MM.1S (cell line): Measurements from ENCODE around the gene PRKAR1B.

Experiments
- DNase-seq: peaks from one replicate; pipeline ENCODE4 v3.0.0-alpha.2; 2015
- H2AFZ ChIP-seq: fragments of 300-600 bp; sonication (generic); 2 replicates; pipeline ENCODE4 v1.6.0; 2016; ENCODE audit warnings: antibody characterized with exemption, low read length
- H3F3A ChIP-seq: fragments of 300-600 bp; sonication (generic); 2 replicates; pipeline ENCODE4 v1.6.1; 2016; ENCODE audit warnings: mild to moderate bottlenecking, antibody characterized with exemption, low read length, moderate library complexity, mixed read lengths; ENCODE audit not compliant: insufficient read depth
- H3K27ac ChIP-seq: fragments of 300-600 bp; sonication (generic); 2 replicates; pipeline ENCODE4 v1.5.1; 2016; ENCODE audit warnings: mild to moderate bottlenecking, low read length
- H3K27me3 ChIP-seq: fragments of 300-600 bp; sonication (generic); replicated peaks from 2 replicates; pipeline ENCODE4 v1.6.0; 2016; ENCODE audit warnings: low read length; ENCODE audit not compliant: insufficient read depth
- H3K36me3 ChIP-seq: fragments of 300-600 bp; sonication (generic); replicated peaks from 2 replicates; pipeline ENCODE4 v1.6.1; 2016; ENCODE audit warnings: mild to moderate bottlenecking, low read length, mixed read lengths; ENCODE audit not compliant: insufficient read depth
- H3K4me1 ChIP-seq: fragments of 300-600 bp; sonication (generic); 2 replicates; pipeline ENCODE4 v1.6.1; 2016; ENCODE audit warnings: low read length, mixed read lengths
- H3K4me2 ChIP-seq: fragments of 300-600 bp; sonication (generic); 2 replicates; pipeline ENCODE4 v1.6.0; 2016; ENCODE audit warnings: low read depth, low read length
- H3K4me3 ChIP-seq: fragments of 300-600 bp; sonication (generic); 2 replicates; pipeline ENCODE4 v1.5.1; 2016; ENCODE audit warnings: low read length, mixed read lengths
- H3K79me2 ChIP-seq: fragments of 300-600 bp; sonication (generic); 2 replicates; pipeline ENCODE4 v1.6.1; 2016; ENCODE audit warnings: mixed run types, low read length, mixed read lengths
- H3K9ac ChIP-seq: fragments of 300-600 bp; sonication (generic); 2 replicates; pipeline ENCODE4 v1.6.1; 2016; ENCODE audit warnings: low read length, mixed read lengths
- H3K9me2 ChIP-seq: fragments of 300-600 bp; sonication (generic); replicated peaks from 2 replicates; pipeline ENCODE4 v1.6.1; 2016; ENCODE audit warnings: mild to moderate bottlenecking, low read length, mixed read lengths; ENCODE audit not compliant: insufficient read depth
- H3K9me3 ChIP-seq: fragments of 300-600 bp; sonication (generic); replicated peaks from 2 replicates; pipeline ENCODE4 v1.6.1; 2016; ENCODE audit warnings: mild to moderate bottlenecking, low read length, mixed read lengths; ENCODE audit not compliant: insufficient read depth
- H4K20me1 ChIP-seq: fragments of 300-600 bp; sonication (generic); 2 replicates; pipeline ENCODE4 v1.6.1; 2016; ENCODE audit warnings: mild to moderate bottlenecking, low read length, moderate library complexity, mixed read lengths; ENCODE audit not compliant: insufficient read depth
- EZH2 ChIP-seq: fragments of 300-600 bp; sonication (generic); optimal IDR thresholded peaks from 2 replicates; pipeline ENCODE3; 2017; ENCODE audit warnings: low read depth, mild to moderate bottlenecking, antibody characterized with exemption, low read length, mixed read lengths
- EZH2phosphoT487 ChIP-seq: fragments of 300-600 bp; sonication (generic); IDR thresholded peaks from 2 replicates; pipeline ENCODE4 v1.6.1; 2018; ENCODE audit warnings: antibody characterized with exemption, low read length
- TF ChIP-seq, protein P1 (sequence below): fragments of 300-600 bp; sonication (generic); IDR thresholded peaks from 2 replicates; pipeline ENCODE4 v1.5.1; 2016; ENCODE audit warnings: antibody characterized with exemption, low read length, mixed read lengths

PRKAR1B gene

DNA sequence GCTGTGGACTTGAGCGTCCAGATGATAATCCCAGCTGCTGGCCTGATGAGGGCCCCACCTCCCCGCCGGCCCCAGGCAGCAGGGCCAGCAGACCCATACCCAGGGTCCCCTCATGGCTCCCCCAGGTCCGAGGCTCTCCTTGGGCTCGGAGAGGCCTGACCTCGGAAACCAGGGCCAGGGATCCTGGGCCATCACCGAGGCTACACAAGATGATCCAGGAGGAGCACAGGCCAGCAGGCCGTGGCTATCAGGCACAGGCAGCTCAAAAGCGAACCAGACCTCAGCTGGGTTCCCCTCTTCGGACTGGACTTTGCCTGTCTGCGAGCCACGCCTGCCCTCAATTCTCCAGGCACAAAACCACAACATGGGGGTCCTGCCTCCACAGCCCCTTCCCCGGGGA lies 224.8 kb downstream of the PRKAR1B start:
- H3K36me3 ChIP-seq, result no peaks in the 10 kb centered on the region
- no peaks in the 10 kb centered on the region for H3K79me2 ChIP-seq
- no peak overlapping the region for H3K4me2 ChIP-seq

DNA sequence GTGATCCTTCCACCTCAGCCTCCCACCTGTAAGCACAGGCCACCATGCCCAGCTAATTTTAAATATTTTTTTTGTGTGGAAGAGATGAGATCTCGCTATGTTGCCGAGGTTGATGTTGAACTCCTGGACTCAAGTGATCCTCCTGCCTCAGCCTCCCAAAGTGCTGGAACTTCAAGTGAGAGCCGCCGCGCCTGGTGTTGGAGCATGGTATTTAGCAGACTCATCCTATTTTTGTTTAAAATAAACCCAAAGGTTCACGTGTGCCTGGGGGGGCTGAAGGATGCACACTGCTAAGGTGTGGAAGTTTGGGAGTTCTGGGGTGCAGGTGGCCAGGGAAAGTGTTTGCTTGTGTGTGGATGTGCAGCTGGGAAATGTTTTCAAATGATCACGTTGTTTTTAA lies 225.6 kb downstream of the PRKAR1B start:
- H3K27me3 ChIP-seq, result no peaks in the 10 kb centered on the region
- no peak for DNase-seq
- H3K27ac ChIP-seq, result no peak overlapping the region
- no peak overlapping the region for H3K9ac ChIP-seq
- H2AFZ ChIP-seq, result no peak overlapping the region
- H3K4me2 ChIP-seq, result no peak overlapping the region
- no peak for TF ChIP-seq EZH2
- no peak for TF ChIP-seq EZH2phosphoT487
- TF ChIP-seq, protein P1, sequence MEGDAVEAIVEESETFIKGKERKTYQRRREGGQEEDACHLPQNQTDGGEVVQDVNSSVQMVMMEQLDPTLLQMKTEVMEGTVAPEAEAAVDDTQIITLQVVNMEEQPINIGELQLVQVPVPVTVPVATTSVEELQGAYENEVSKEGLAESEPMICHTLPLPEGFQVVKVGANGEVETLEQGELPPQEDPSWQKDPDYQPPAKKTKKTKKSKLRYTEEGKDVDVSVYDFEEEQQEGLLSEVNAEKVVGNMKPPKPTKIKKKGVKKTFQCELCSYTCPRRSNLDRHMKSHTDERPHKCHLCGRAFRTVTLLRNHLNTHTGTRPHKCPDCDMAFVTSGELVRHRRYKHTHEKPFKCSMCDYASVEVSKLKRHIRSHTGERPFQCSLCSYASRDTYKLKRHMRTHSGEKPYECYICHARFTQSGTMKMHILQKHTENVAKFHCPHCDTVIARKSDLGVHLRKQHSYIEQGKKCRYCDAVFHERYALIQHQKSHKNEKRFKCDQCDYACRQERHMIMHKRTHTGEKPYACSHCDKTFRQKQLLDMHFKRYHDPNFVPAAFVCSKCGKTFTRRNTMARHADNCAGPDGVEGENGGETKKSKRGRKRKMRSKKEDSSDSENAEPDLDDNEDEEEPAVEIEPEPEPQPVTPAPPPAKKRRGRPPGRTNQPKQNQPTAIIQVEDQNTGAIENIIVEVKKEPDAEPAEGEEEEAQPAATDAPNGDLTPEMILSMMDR, result no peak
- H4K20me1 ChIP-seq, result no peaks in the 10 kb centered on the region
- H3K9me3 ChIP-seq, result no peaks in the 10 kb centered on the region
- no peaks in the 10 kb centered on the region for H3K79me2 ChIP-seq
- no peaks in the 10 kb centered on the region for H3K4me1 ChIP-seq
- no peak overlapping the region for H3K4me3 ChIP-seq
- no peaks in the 10 kb centered on the region for H3K9me2 ChIP-seq
- no peaks in the 10 kb centered on the region for H3K36me3 ChIP-seq
- H3F3A ChIP-seq, result no peaks in the 10 kb centered on the region

More for the DNA sequence above, 224.8 kb downstream of the PRKAR1B start:
- H3K27ac ChIP-seq, result no peak overlapping the region
- H3K9ac ChIP-seq, result no peak overlapping the region
- H2AFZ ChIP-seq, result no peak overlapping the region
- H3F3A ChIP-seq, result no peaks in the 10 kb centered on the region
- no peaks in the 10 kb centered on the region for H3K9me2 ChIP-seq
- DNase-seq, result no peak
- no peaks in the 10 kb centered on the region for H3K4me1 ChIP-seq
- TF ChIP-seq EZH2phosphoT487, result no peak
- no peak for TF ChIP-seq EZH2
- TF ChIP-seq, protein P1, result no peak
- no peaks in the 10 kb centered on the region for H3K9me3 ChIP-seq
- H4K20me1 ChIP-seq, result no peaks in the 10 kb centered on the region
- H3K4me3 ChIP-seq, result no peak overlapping the region
- H3K27me3 ChIP-seq, result no peaks in the 10 kb centered on the region

DNA sequence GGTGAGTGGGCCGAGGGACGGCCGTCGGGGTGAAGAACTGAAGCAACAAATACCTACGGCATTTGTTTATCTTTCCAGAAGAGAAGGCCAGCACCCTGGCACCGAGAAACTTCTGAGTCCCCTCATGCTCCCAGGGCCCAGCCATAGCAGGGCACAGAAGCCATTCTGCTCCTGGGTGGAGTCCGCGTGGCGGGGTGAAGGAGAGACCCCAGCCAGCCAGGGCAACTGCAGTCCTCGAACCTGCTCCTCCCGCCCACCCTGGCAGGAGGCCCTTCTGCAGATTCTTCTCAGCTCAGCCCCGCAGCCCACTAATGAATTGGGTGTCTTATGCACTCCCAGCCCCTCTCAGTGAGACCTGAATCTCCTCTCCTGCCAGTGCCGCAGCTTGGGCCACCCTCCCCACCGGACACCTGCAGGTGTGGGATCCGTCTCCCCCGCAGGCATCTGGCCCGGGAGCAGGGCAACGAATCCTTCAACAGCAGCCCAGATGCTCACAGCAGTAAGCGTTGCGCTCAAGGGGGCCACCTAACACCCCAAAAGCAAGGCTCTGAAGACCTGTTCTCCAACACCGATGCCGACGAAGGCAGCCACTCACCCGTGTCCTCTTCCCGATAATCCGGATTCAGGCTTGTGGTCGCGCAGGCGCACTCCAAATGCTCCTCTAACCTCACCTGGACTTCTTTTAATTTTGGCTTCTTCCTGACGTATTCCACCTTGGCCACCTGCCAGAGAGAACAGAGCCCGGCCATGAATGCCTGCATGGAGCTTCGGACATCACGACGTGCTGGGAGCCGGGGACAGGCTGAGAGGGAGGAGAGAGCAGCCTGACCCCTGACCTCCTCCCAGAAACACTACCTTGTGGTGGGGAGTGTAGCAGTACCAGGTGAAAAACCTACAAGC lies 226.3 kb downstream of the PRKAR1B start:
- TF ChIP-seq, protein P1, result no peak
- TF ChIP-seq EZH2phosphoT487 (no peak), EZH2 (no peak)
- H3F3A ChIP-seq, result no peaks in the 10 kb centered on the region
- no peaks in the 10 kb centered on the region for H3K36me3 ChIP-seq
- no peak overlapping the region for H3K27ac ChIP-seq
- H4K20me1 ChIP-seq, result no peaks in the 10 kb centered on the region
- no peaks in the 10 kb centered on the region for H3K9me2 ChIP-seq
- no peaks in the 10 kb centered on the region for H3K79me2 ChIP-seq
- H2AFZ ChIP-seq, result no peak overlapping the region
- H3K4me3 ChIP-seq, result no peak overlapping the region
- no peak overlapping the region for H3K9ac ChIP-seq
- H3K27me3 ChIP-seq, result no peaks in the 10 kb centered on the region
- DNase-seq, result no peak
- H3K4me1 ChIP-seq, result no peaks in the 10 kb centered on the region
- H3K9me3 ChIP-seq, result no peaks in the 10 kb centered on the region
- H3K4me2 ChIP-seq, result no peak overlapping the region
